ENCODE measurements around the gene LMTK2. TPM values are rescaled to one million over a fixed set of nuclear protein-coding genes. Genes with fewer than 3 reads are reported as not detected.
"Not testable (repeated sequence)": the region's sequence is repeated elsewhere in the genome, so short reads cannot be mapped to it uniquely, and the experiment has no call there.

LMTK2 gene
- total RNA-seq, 1 donor from 2014 or later: 14.3 TPM

- intact Hi-C loops (cut with micrococcal nuclease): no loop called here
Measured at GRCh38 chr7:98215561-98216495, 109.2 kb downstream of the LMTK2 start.

- intact Hi-C loops (cut with micrococcal nuclease): no loop called here
Measured at GRCh38 chr7:98216941-98217622, 110.4 kb downstream of the LMTK2 start.

GRCh38 chr7:98217623-98218582 lies 111.2 kb downstream of the LMTK2 start:
- intact Hi-C loops (cut with micrococcal nuclease): no loop called here

- intact Hi-C loops (cut with micrococcal nuclease): not testable (repeated sequence)
Measured at GRCh38 chr7:98219382-98219781, 112.7 kb downstream of the LMTK2 start.

GRCh38 chr7:98221611-98222532 lies 115.2 kb downstream of the LMTK2 start:
- intact Hi-C loops (cut with micrococcal nuclease): no loop called here

- intact Hi-C loops (cut with micrococcal nuclease): no loop called here
Measured at GRCh38 chr7:98222533-98223195, 116.0 kb downstream of the LMTK2 start.

GRCh38 chr7:98223351-98223897 lies 116.8 kb downstream of the LMTK2 start:
- intact Hi-C loops (cut with micrococcal nuclease): no loop called here

- intact Hi-C loops (cut with micrococcal nuclease): no loop called here
Measured at GRCh38 chr7:98223898-98224700, 117.4 kb downstream of the LMTK2 start.

- intact Hi-C loops (cut with micrococcal nuclease): no loop called here
Measured at GRCh38 chr7:98224701-98225181, 118.1 kb downstream of the LMTK2 start.

- intact Hi-C loops (cut with micrococcal nuclease): no loop called here
Measured at GRCh38 chr7:98225913-98226614, 119.4 kb downstream of the LMTK2 start.

GRCh38 chr7:98227939-98228338 lies 121.3 kb downstream of the LMTK2 start:
- intact Hi-C loops (cut with micrococcal nuclease): no loop called here

- intact Hi-C loops (cut with micrococcal nuclease): no loop called here
Measured at GRCh38 chr7:98228801-98229200, 122.1 kb downstream of the LMTK2 start.

GRCh38 chr7:98229441-98229840 lies 122.8 kb downstream of the LMTK2 start:
- intact Hi-C loops (cut with micrococcal nuclease): no loop called here

- intact Hi-C loops (cut with micrococcal nuclease): no loop called here
Measured at GRCh38 chr7:98229991-98230745, 123.5 kb downstream of the LMTK2 start.

- intact Hi-C loops (cut with micrococcal nuclease): no loop called here
Measured at GRCh38 chr7:98230746-98231471, 124.2 kb downstream of the LMTK2 start.

GRCh38 chr7:98231493-98232262 lies 125.0 kb downstream of the LMTK2 start:
- intact Hi-C loops (cut with micrococcal nuclease): no loop called here
